Adipocyte (in vitro differentiated cells): Measurements from ENCODE around the gene KLHL8.

Experiments
- DNase-seq: peaks from one replicate; pipeline ENCODE4 v3.0.0-alpha.2; 2015; ENCODE audit warnings: low read depth
- H3K27me3 ChIP-seq: replicated peaks from 2 replicates; pipeline ENCODE4 v1.7.0; 2013; ENCODE audit warnings: mild to moderate bottlenecking, low read length, moderate library complexity; ENCODE audit not compliant: control insufficient read depth, insufficient read depth
- H3K36me3 ChIP-seq: 2 replicates; pipeline ENCODE4 v1.7.0; 2013; ENCODE audit warnings: low read length, mild to moderate bottlenecking, moderate library complexity; ENCODE audit not compliant: control insufficient read depth, insufficient read depth, severe bottlenecking
- H3K4me1 ChIP-seq: 2 replicates; pipeline ENCODE4 v1.7.0; 2013; ENCODE audit warnings: mild to moderate bottlenecking, low read length, moderate library complexity; ENCODE audit not compliant: control insufficient read depth, insufficient read depth
- H3K4me3 ChIP-seq: 2 replicates; pipeline ENCODE4 v1.7.0; 2013; ENCODE audit warnings: mild to moderate bottlenecking, low read length, moderate library complexity
- H3K9ac ChIP-seq: 2 replicates; pipeline ENCODE4 v1.7.0; 2013; ENCODE audit warnings: mild to moderate bottlenecking, low read length, moderate library complexity
- H3K9me3 ChIP-seq: 2 replicates; pipeline ENCODE4 v1.7.0; 2013; ENCODE audit warnings: mild to moderate bottlenecking, low read length, moderate library complexity; ENCODE audit not compliant: control insufficient read depth

The KLHL8 gene

DNA sequence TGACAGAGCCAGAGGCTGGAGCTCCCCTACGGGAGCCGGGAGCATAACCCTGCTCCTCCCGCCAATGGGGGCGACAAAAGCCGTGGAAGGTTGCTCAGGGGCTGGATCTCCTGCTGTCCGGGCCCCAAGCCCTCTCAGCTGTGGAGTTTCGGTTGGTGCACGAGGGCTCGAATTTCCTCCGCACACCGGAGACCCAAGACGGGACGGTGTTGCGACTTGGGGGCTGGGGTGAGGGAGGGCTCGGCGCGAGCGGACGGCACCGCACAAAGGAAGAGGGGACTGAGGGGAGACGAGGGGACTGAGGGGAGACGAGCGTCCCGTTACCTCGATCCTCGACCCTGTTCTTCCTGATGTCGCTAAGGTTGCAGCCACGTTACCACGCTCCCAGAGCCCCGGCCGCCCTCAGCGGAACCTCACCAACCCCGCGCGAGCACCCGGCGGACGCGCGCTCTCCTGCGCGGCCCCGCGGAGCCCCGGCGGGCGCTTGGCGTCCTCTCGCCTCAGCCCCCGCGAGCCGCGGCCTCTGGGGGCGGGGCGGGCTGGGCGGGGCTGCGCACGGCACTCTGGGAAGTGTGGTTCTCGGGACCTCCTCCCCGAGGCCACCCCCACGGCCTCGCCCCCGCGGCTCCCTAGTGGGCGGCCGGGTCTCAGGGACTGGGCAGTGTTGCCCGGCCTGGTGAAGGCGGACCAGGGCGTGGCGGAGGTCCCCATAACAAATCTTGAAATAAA is at the start of gene KLHL8:
Gene KLHL8 (minus strand): TSS at position 525 of the 729 bp plus-strand sequence. CDS start 25,079 bp downstream, outside the sequence.
- no peaks in the 10 kb centered on the region for H3K36me3 ChIP-seq
- H3K9ac ChIP-seq, result peak within 1 kb of the TSS; percentile 98
- H3K27me3 ChIP-seq, result no peaks in the 10 kb centered on the region
- peak; percentile 94 for DNase-seq
- peak within 1 kb of the TSS; percentile 96 for H3K4me3 ChIP-seq
- peaks cover 4% of the 10 kb centered on the region for H3K4me1 ChIP-seq
- H3K9me3 ChIP-seq, result no peaks in the 10 kb centered on the region

DNA sequence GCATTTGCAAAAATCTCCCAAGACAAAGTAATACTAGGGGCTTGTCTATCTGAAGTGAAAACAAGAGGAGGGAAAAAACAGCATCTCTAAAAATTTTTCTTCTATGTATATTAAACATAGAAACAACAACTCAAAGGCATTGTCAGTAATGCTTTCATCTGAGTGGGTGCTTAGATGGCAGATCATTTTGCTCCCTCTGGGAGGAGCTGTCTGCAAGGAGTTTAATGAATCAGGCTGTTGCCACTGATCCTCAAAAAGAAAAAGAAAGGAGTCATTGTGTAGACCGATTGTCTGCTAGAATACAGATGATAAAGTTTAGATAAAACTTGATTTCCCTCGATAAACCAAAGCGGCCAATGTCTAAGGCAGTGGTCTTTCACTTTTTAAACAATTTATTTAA is 49.7 kb upstream of the KLHL8 start:
- no peaks in the 10 kb centered on the region for H3K9me3 ChIP-seq
- no peak overlapping the region for H3K9ac ChIP-seq
- DNase-seq, result peak; percentile 53
- H3K27me3 ChIP-seq, result peaks cover 3% of the 10 kb centered on the region
- no peaks in the 10 kb centered on the region for H3K36me3 ChIP-seq
- H3K4me1 ChIP-seq, result peaks cover 15% of the 10 kb centered on the region
- H3K4me3 ChIP-seq, result no peak overlapping the region

DNA sequence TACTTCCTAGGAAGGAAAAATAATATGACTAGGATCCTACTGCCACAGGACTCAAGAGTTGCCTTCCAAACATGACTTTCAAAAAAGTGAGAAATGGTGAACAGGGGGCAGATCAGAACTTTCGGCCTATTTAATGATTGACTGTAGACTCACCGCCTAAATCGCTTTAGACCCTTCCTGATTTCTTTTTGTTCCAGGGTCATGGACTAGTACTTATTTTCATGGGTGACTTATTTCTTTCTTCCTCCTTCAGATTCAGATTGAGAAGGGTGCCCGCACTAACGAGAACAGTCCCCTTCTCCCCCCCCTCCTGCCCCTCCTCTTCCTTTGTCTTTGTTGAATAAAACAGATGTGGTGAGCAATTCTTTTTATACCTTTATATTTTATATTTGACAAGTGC is 48.0 kb upstream of the KLHL8 start:
- no peak for DNase-seq
- H3K27me3 ChIP-seq, result no peaks in the 10 kb centered on the region
- peaks cover 15% of the 10 kb centered on the region for H3K4me1 ChIP-seq
- H3K9ac ChIP-seq, result no peak overlapping the region
- no peaks in the 10 kb centered on the region for H3K36me3 ChIP-seq
- H3K9me3 ChIP-seq, result no peaks in the 10 kb centered on the region
- H3K4me3 ChIP-seq, result no peak overlapping the region

- Histone ChIP-seq H3K4me3 (peak overlapping the region; percentile 43), H3K9ac (no peak overlapping the region), H3K4me1 (peaks cover 15% of the 10 kb centered on the region), H3K27me3 (no peaks in the 10 kb centered on the region), H3K9me3 (peaks cover 3% of the 10 kb centered on the region), H3K36me3 (no peaks in the 10 kb centered on the region)
- DNase-seq, result no peak
Measured at GRCh38 chr4:87266986-87267385, 46.6 kb upstream of the KLHL8 start.

DNA sequence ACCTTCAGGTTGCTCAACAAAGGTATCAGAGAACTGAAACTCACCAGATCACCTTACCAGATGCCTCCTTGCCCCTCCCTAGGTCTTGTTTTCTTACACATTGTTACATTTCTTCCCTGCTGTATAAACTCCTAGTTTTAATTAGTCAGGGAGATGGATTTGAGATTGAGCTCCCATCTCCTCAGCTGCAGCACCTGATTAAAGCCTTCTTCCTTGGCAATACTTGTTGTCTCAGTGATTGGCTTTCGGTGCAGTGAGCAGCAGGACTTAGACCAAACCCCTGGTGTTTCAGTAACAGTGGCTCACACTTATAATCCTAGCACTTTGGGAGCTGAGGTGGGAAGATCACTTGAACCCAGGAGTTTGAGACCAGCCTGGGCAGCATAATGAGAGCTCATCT is 42.5 kb upstream of the KLHL8 start:
- H3K4me1 ChIP-seq, result peaks cover 13% of the 10 kb centered on the region
- H3K36me3 ChIP-seq, result no peaks in the 10 kb centered on the region
- H3K4me3 ChIP-seq, result no peak overlapping the region
- peaks cover 3% of the 10 kb centered on the region for H3K9me3 ChIP-seq
- H3K9ac ChIP-seq, result no peak overlapping the region
- DNase-seq, result no peak
- no peaks in the 10 kb centered on the region for H3K27me3 ChIP-seq

DNA sequence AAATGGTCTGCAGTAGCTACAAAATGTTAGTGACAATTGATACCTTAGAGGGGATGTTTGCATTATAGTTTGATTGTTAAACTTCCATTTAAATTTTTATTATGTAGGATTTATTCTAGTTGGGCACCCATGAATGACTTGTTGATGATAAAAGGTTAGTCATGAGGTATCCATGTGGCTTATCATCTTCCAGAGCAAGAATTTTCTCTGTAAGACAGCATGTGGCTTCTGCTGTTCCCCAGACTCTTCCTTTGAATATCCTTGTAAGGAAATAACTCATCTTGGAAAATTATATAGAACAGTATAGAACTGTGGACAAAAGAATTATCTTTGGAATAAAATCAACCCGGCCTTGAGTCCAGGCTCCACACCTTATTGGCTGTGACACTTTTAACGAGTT is 40.1 kb upstream of the KLHL8 start:
- no peak overlapping the region for H3K9ac ChIP-seq
- DNase-seq, result no peak
- no peaks in the 10 kb centered on the region for H3K4me1 ChIP-seq
- H3K4me3 ChIP-seq, result no peak overlapping the region
- no peaks in the 10 kb centered on the region for H3K27me3 ChIP-seq
- H3K36me3 ChIP-seq, result no peaks in the 10 kb centered on the region
- H3K9me3 ChIP-seq, result peaks cover 3% of the 10 kb centered on the region

DNA sequence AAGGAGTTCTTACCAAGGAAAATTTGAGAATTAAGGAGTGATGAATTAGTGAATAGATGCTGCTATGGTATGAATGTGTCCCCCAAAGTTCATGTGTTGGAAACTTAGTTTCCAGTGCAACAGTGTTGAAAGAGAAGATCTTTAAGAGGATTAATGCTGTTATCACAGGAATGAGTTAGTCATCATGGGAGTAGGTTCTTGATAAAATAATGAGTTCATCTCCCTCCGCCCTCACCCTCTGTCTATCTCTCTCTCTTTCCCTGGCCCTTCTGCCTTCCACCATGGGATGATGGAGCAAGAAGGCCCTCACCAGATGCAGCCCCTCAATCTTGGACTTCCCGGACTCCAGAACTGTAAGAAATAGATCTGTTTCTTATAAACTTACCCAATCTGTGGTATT is 38.3 kb upstream of the KLHL8 start:
- Histone ChIP-seq H3K9me3 (peaks cover 3% of the 10 kb centered on the region), H3K4me3 (no peak overlapping the region), H3K4me1 (no peaks in the 10 kb centered on the region), H3K36me3 (no peaks in the 10 kb centered on the region), H3K9ac (no peak overlapping the region), H3K27me3 (no peaks in the 10 kb centered on the region)
- no peak for DNase-seq

DNA sequence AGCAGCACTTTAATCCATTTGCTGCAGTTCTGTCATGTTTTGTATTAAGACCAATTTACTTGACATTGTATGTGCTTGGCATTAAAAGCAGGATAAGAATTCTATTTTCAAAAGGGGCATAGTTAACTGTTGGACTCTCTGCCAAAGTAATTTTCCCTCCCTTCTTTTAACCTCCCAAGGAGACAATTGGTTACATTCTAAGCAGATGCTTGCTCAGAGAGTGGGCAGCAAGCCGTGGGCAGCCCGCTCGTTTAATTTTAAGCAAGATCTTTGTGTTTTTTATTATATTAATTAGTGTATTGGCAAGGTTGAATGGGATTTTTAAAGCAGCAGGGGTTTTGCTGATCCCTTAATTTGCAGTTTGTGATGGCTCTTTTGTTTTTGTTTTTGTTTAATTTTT is 37.1 kb upstream of the KLHL8 start:
- H3K9me3 ChIP-seq, result no peaks in the 10 kb centered on the region
- no peaks in the 10 kb centered on the region for H3K27me3 ChIP-seq
- no peak overlapping the region for H3K9ac ChIP-seq
- H3K4me3 ChIP-seq, result no peak overlapping the region
- no peaks in the 10 kb centered on the region for H3K36me3 ChIP-seq
- DNase-seq, result no peak
- H3K4me1 ChIP-seq, result no peaks in the 10 kb centered on the region

DNA sequence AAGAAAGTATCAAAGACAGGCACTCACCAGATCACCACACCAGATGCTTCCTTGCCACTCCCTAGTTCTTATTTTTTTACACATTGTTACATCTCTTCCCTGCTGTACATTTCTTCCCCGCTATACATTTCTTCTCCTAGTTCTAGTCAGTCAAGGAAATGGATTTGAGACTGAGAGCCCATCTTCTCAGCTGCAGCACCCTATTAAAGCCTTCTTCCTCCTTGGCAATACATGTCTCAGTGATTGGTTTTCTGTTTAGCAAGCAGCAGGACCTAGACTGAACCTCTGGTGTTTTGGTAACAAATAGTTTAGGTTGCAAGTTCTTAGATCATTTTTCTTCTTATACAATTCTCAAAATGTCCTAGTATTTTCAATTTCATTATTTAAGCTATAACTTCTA is 35.3 kb upstream of the KLHL8 start:
- no peaks in the 10 kb centered on the region for H3K27me3 ChIP-seq
- H3K4me3 ChIP-seq, result no peak overlapping the region
- H3K9ac ChIP-seq, result no peak overlapping the region
- no peaks in the 10 kb centered on the region for H3K36me3 ChIP-seq
- H3K9me3 ChIP-seq, result no peaks in the 10 kb centered on the region
- DNase-seq, result no peak
- H3K4me1 ChIP-seq, result no peaks in the 10 kb centered on the region

DNA sequence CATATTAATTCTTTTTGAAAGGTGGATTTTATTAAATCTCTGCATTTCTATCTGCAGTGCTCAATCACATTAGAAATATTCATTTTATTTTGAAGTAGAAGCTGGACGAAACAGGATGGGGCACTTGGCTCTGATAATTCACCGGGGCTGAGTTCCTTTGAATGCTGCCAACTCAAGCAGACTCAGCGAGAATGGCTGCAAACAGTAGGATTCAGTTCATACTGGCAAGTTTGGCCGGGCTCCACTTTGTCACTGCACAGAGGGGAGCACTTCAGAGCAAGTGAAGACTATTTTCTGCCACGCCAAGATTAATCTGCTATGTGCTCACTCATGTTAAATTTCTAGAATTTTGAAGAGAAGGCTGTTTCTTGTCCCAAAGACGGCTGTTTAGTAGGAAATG is 30.7 kb upstream of the KLHL8 start:
- Histone ChIP-seq H3K9ac (no peak overlapping the region), H3K27me3 (no peaks in the 10 kb centered on the region), H3K9me3 (no peaks in the 10 kb centered on the region), H3K4me3 (no peak overlapping the region), H3K4me1 (no peaks in the 10 kb centered on the region), H3K36me3 (no peaks in the 10 kb centered on the region)
- no peak for DNase-seq

DNA sequence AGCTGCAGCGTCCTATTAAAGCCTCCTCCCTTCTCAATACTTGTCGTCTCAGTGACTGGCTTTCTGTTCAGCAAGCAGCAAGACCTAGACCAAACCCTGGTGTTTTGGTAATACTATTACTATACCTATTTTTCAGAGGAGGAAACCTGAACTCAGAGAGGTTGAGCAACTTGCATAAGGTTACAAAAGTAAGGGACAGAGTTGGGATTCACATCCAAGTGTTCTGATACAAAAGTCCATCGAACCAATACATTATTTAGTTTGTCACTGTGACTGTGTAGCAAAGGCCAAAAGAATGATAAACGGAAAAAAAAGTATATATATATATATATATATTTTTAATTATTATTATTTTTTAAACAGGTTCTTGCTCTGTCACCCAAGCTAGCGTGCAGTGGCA is 29.9 kb upstream of the KLHL8 start:
- no peaks in the 10 kb centered on the region for H3K27me3 ChIP-seq
- no peaks in the 10 kb centered on the region for H3K36me3 ChIP-seq
- H3K9ac ChIP-seq, result no peak overlapping the region
- no peaks in the 10 kb centered on the region for H3K4me1 ChIP-seq
- no peak for DNase-seq
- no peaks in the 10 kb centered on the region for H3K9me3 ChIP-seq
- H3K4me3 ChIP-seq, result no peak overlapping the region
